ENCODE measurements around the gene MARVELD1.

- TF ChIP-seq POLR2A (IDR thresholded peaks at IDR 0.05) (no peak), CTCF (IDR thresholded peaks at IDR 0.05) (no peak)
Measured at GRCh38 chr10:97761331-97761865, 47.9 kb downstream of the MARVELD1 start.

Measured in heart left ventricle (tissue), 13 donors.